ENCODE measurements around the gene HERC5. TPM values are rescaled to one million over a fixed set of nuclear protein-coding genes. Genes with fewer than 3 reads are reported as not detected.

The HERC5 gene
- total and polyA plus RNA-seq, 7 donors, result 1.4 to 7.5 (median 5.0) TPM

- no peaks in the 10 kb centered on the region for H3K9me3 ChIP-seq
- H3K27ac ChIP-seq, result no peak overlapping the region
- H3K4me1 ChIP-seq, result no peaks in the 10 kb centered on the region
- 38 to 49% methylated on average over 4 of the region's 4 CpGs for WGBS, 2 donors
- no peak for DNase-seq
- no peak for TF ChIP-seq POLR2A (IDR thresholded peaks at IDR 0.05)
- TF ChIP-seq POLR2AphosphoS5 (IDR thresholded peaks at IDR 0.05), result no peak
- no peak for TF ChIP-seq CTCF (IDR thresholded peaks at IDR 0.05)
- TF ChIP-seq EP300 (IDR thresholded peaks at IDR 0.05), result no peak
- peaks cover 0 to 20% (median 0%) of the 10 kb centered on the region in 4 donors for H3K36me3 ChIP-seq
- H3K4me3 ChIP-seq, result no peak overlapping the region
- no peaks in the 10 kb centered on the region for H3K27me3 ChIP-seq
- intact Hi-C loops (cut with DNase I), result no loop called here
Measured at GRCh38 chr4:88489100-88489761, 32.3 kb downstream of the HERC5 start.

- no peak for DNase-seq
- 93 to 94% methylated on average over 2 of the region's 2 CpGs for WGBS, 2 donors
- intact Hi-C loops (cut with DNase I), result no loop called here
- Histone ChIP-seq H3K9me3 (no peaks in the 10 kb centered on the region), H3K27me3 (no peaks in the 10 kb centered on the region), H3K4me3 (no peak overlapping the region), H3K36me3 (peaks cover 0 to 19% (median 0%) of the 10 kb centered on the region in 4 donors), H3K27ac (no peak overlapping the region), H3K4me1 (no peaks in the 10 kb centered on the region)
- TF ChIP-seq POLR2A (IDR thresholded peaks at IDR 0.05) (no peak), POLR2AphosphoS5 (IDR thresholded peaks at IDR 0.05) (no peak), CTCF (IDR thresholded peaks at IDR 0.05) (no peak), EP300 (IDR thresholded peaks at IDR 0.05) (no peak)
Measured at GRCh38 chr4:88497859-88498409, 41.0 kb downstream of the HERC5 start.

- TF ChIP-seq POLR2A (IDR thresholded peaks at IDR 0.05), result no peak
Measured at GRCh38 chr4:88503344-88503743, 46.4 kb downstream of the HERC5 start.

GRCh38 chr4:88511236-88511635 lies 54.3 kb downstream of the HERC5 start:
- H3K9me3 ChIP-seq, result no peaks in the 10 kb centered on the region
- no peak for DNase-seq
- intact Hi-C loops (cut with DNase I), result no loop called here
- TF ChIP-seq CTCF (IDR thresholded peaks at IDR 0.05) (no peak), POLR2A (IDR thresholded peaks at IDR 0.05) (no peak), POLR2AphosphoS5 (IDR thresholded peaks at IDR 0.05) (no peak), EP300 (IDR thresholded peaks at IDR 0.05) (no peak)
- H3K27me3 ChIP-seq, result no peaks in the 10 kb centered on the region
- no peaks in the 10 kb centered on the region for H3K4me1 ChIP-seq
- WGBS, 2 donors, result 60 to 77% methylated on average over 3 of the region's 3 CpGs
- H3K27ac ChIP-seq, result no peak overlapping the region
- no peak overlapping the region for H3K4me3 ChIP-seq
- peaks cover 0 to 2% (median 0%) of the 10 kb centered on the region in 4 donors for H3K36me3 ChIP-seq

More at GRCh38 chr4:88503344-88503743, 46.4 kb downstream of the HERC5 start:
- DNase-seq, result no peak
- intact Hi-C loops (cut with DNase I), result no loop called here
- Histone ChIP-seq H3K27me3 (no peaks in the 10 kb centered on the region), H3K4me1 (no peaks in the 10 kb centered on the region), H3K27ac (no peak overlapping the region), H3K4me3 (no peak overlapping the region), H3K9me3 (no peaks in the 10 kb centered on the region), H3K36me3 (peaks cover 0 to 22% (median 0%) of the 10 kb centered on the region in 4 donors)
- WGBS, 2 donors, result 85 to 87% methylated on average over 2 of the region's 2 CpGs

GRCh38 chr4:88514557-88515511 lies 57.9 kb downstream of the HERC5 start:
- Histone ChIP-seq H3K9me3 (no peaks in the 10 kb centered on the region), H3K4me3 (no peak overlapping the region), H3K27me3 (no peaks in the 10 kb centered on the region), H3K4me1 (peaks cover 0 to 11% (median 0%) of the 10 kb centered on the region in 4 donors), H3K27ac (no peak overlapping the region), H3K36me3 (no peaks in the 10 kb centered on the region)
- WGBS, 2 donors, result 14 to 62% methylated on average over 8 of the region's 8 CpGs
- intact Hi-C loops (cut with DNase I), result loop anchor here (1.0 kb wide), 1 partner anchor 296 kb away; no protein-coding TSS in a partner anchor
- TF ChIP-seq CTCF (IDR thresholded peaks at IDR 0.05), result no peak
- no peak for TF ChIP-seq POLR2AphosphoS5 (IDR thresholded peaks at IDR 0.05)
- TF ChIP-seq EP300 (IDR thresholded peaks at IDR 0.05), result no peak
- TF ChIP-seq POLR2A (IDR thresholded peaks at IDR 0.05), result no peak
- DNase-seq, result no peak

Measured in sigmoid colon (tissue), 7 donors.